GM12878 (cell line): ENCODE results near the gene MIA. TPM values are rescaled to one million over a fixed set of nuclear protein-coding genes. Genes with fewer than 3 reads are reported as not detected.

Experiments
- BACH1 ChIP-seq: fragments of 450-650 bp; IDR thresholded peaks from 2 replicates; pipeline ENCODE4 v1.6.1; 2017; ENCODE audit warnings: mild to moderate bottlenecking, borderline replicate concordance
- CEBPB ChIP-seq, 2 experiments: fragments of 150-350 bp in 1 of 2; IDR thresholded peaks; 2 replicates each; pipeline ENCODE4 v1.6.1; 2012 to 2014; ENCODE audit warnings: low read depth in 2 of 2, low read length in 2 of 2, borderline replicate concordance in 1 of 2, inconsistent platforms in 1 of 2
- CREB1 ChIP-seq: IDR thresholded peaks from 2 replicates; pipeline ENCODE4 v1.6.1; 2012; ENCODE audit warnings: low read depth, mild to moderate bottlenecking, inconsistent platforms
- IKZF2 ChIP-seq, 2 experiments: fragments of 450-650 bp; IDR thresholded peaks; 2 replicates each; pipeline ENCODE4 v1.6.1; 2017; ENCODE audit warnings: mild to moderate bottlenecking in 2 of 2, moderate library complexity in 2 of 2
- IRF4 ChIP-seq: IDR thresholded peaks from 2 replicates; pipeline ENCODE4 v1.6.1; 2011; ENCODE audit warnings: low read depth, low read length
- RAD21 ChIP-seq: IDR thresholded peaks from 2 replicates; pipeline ENCODE4 v1.6.1; 2011; ENCODE audit warnings: mild to moderate bottlenecking, low read depth, low read length, moderate library complexity; ENCODE audit not compliant: insufficient read depth
- SIN3A ChIP-seq: IDR thresholded peaks from 2 replicates; pipeline ENCODE4 v1.6.1; 2012; ENCODE audit warnings: low read depth, low read length, improper control_type of control experiment
- SMC3 ChIP-seq: IDR thresholded peaks from 2 replicates; pipeline ENCODE4 v1.6.1; 2011; ENCODE audit warnings: low read length, improper control_type of control experiment, borderline replicate concordance
- USF1 ChIP-seq: IDR thresholded peaks from 2 replicates; pipeline ENCODE4 v1.6.1; 2011; ENCODE audit warnings: borderline replicate concordance, low read depth, mild to moderate bottlenecking, moderate library complexity, mixed read lengths, low read length; ENCODE audit not compliant: insufficient read depth; ENCODE audit errors: extremely low read length
- ZNF687 ChIP-seq: fragments of 450-650 bp; IDR thresholded peaks from 2 replicates; pipeline ENCODE4 v1.6.1; 2017; ENCODE audit warnings: mild to moderate bottlenecking, moderate library complexity
- polyA plus RNA-seq, 11 experiments: library from polyadenylated mRNA; depleted of rRNA in 4 of 11; unstranded in 6 of 11; stranded (reverse) in 5 of 11; fragments of >200 nt; fragmentation: Nextera tagmentation in 4 of 11; fragmentation: Illumina TruSeq in 1 of 11; extraction: Ambion mirVana in 4 of 11; extraction: Trizol in 1 of 11; gene quantifications; 1 replicate in 1 of 11; 2 replicates in 10 of 11; pipeline versions ENCODE4 v1.2.1 to v1.2.3, GENCODE V29; 2011 to 2016; ENCODE audit warnings: inconsistent platforms in 2 of 11, missing spikeins in 2 of 11, low read depth in 1 of 11
- total RNA-seq, 4 experiments: library from RNA; depleted of rRNA in 3 of 4; stranded (reverse); fragments of >200 nt in 3 of 4; fragmentation: Illumina TruSeq in 1 of 4; extraction: Trizol in 1 of 4; gene quantifications; 2 replicates each; pipeline versions ENCODE4 v1.2.1 to v1.2.3, GENCODE V29; 2013 to 2021

MIA gene
- total and polyA plus RNA-seq, 10 of the 15 experiments (the other 5 are each of a cell fraction or from before 2014, with no cell fraction given) = 0.16 to 2.7 (median 1.4) TPM; not detected in 3

- TF ChIP-seq IRF4 (peak; percentile 57; the same call in 1 of the 2 replicates), ZNF687 (peak; percentile 82), BACH1 (peak; percentile 37; the same call in 1 of the 2 replicates), CEBPB (IDR thresholded peaks at IDR 0.05; ENCODE audit: borderline replicate concordance in 1 of 2, low read depth in 2 of 2, low read length in 2 of 2) (0 out of 4 replicates have a peak, but pooled peaks of 1 of the 2 experiments have one; percentile 18), RAD21 (peak; percentile 42; the same call in 1 of the 2 replicates), USF1 (no peak), SIN3A (no peak), IKZF2 (IDR thresholded peaks at IDR 0.05) (peak in 1 of 2 experiments; percentile 62; a peak in 2 of 4 replicates), SMC3 (peak; percentile 30; the same call in 1 of the 2 replicates), CREB1 (no peak)
Measured at GRCh38 chr19:40797963-40798682, 22.8 kb downstream of the MIA start (continued).
